Measurements from ENCODE around the gene ARFGAP1. TPM values are rescaled to one million over a fixed set of nuclear protein-coding genes. Genes with fewer than 3 reads are reported as not detected.

Gene ARFGAP1
- total RNA-seq, 1 donor from 2014 or later = 128 TPM

DNA sequence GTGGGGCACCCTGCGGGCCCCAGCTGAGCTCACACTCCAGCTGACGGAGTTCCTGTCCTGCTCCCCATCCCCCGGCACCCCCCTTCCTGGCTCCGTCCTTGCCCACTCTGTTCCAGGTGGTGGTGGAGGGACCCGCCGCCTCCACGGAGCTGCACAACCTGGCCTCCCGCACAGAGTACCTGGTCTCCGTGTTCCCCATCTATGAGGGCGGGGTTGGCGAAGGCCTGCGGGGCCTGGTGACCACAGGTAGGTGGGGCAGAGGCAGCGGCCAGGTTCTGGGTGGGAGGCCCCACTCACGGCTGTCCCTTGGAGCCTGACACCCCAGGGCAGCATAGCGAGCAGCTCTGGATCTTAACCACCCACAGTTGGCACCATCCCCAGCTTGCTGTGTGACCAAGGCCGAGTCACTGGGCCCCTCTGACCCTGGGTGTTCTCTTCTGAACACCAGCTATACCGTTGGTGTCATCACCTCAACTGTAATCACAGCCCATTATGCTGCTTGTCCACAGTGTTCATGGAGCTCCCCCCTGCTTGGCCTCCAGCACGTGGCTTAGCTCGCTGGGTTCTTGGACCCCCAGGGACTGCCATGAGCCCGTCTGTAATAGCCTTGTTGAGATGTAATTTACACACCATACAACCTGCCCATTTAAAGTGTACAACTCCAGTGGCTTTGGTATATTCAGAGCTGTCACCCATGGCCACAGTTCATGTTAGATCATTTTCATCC, 37.8 kb downstream of the ARFGAP1 start:
- TF ChIP-seq, protein P1, sequence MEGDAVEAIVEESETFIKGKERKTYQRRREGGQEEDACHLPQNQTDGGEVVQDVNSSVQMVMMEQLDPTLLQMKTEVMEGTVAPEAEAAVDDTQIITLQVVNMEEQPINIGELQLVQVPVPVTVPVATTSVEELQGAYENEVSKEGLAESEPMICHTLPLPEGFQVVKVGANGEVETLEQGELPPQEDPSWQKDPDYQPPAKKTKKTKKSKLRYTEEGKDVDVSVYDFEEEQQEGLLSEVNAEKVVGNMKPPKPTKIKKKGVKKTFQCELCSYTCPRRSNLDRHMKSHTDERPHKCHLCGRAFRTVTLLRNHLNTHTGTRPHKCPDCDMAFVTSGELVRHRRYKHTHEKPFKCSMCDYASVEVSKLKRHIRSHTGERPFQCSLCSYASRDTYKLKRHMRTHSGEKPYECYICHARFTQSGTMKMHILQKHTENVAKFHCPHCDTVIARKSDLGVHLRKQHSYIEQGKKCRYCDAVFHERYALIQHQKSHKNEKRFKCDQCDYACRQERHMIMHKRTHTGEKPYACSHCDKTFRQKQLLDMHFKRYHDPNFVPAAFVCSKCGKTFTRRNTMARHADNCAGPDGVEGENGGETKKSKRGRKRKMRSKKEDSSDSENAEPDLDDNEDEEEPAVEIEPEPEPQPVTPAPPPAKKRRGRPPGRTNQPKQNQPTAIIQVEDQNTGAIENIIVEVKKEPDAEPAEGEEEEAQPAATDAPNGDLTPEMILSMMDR (conservative IDR thresholded peaks at IDR 0.05) = no peak
- no peaks in the 10 kb centered on the region for H3K9me3 Mint-ChIP-seq
- no peak overlapping the region for H3K27ac Mint-ChIP-seq (ENCODE audit: unreplicated experiment)
- H3K36me3 Mint-ChIP-seq (ENCODE audit: low read depth) = no peaks in the 10 kb centered on the region
- DNase-seq (ENCODE audit: low read depth, low spot score) = no peak
- H3K4me3 Mint-ChIP-seq = no peak overlapping the region
- no peaks in the 10 kb centered on the region for H3K27me3 Mint-ChIP-seq (ENCODE audit: low read depth)
- peaks cover 4% of the 10 kb centered on the region for H3K4me1 Mint-ChIP-seq

DNA sequence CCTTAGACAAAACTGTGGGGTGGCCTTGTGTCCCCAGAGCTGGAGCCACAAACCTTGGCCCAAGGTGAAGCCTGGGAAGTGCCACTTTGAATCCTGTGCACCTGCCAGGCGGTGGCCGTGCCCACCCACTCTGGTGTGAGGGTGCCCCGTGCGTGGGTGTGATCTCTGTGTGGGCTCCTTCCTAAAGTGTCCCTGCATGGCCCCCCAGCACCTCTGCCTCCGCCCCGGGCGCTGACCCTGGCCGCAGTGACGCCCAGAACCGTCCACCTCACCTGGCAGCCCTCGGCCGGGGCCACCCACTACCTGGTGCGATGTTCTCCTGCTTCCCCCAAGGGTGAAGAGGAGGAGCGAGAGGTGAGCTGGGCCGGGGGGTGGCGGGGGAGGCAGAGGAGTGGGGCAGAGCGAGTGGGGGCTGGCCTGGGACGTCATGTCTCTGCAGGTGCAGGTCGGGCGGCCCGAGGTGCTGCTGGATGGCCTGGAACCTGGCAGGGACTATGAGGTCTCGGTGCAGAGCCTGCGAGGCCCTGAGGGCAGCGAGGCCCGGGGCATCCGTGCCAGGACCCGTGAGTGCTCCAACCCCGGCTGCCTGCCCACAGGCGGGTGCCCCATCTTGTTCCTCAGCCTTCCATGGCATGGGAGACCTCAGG, 38.7 kb downstream of the ARFGAP1 start:
- H3K4me3 Mint-ChIP-seq = no peak overlapping the region
- H3K27me3 Mint-ChIP-seq (ENCODE audit: low read depth) = no peaks in the 10 kb centered on the region
- no peaks in the 10 kb centered on the region for H3K9me3 Mint-ChIP-seq
- DNase-seq (ENCODE audit: low read depth, low spot score) = no peak
- H3K36me3 Mint-ChIP-seq (ENCODE audit: low read depth) = no peaks in the 10 kb centered on the region
- TF ChIP-seq, protein P1 (conservative IDR thresholded peaks at IDR 0.05) = no peak
- H3K4me1 Mint-ChIP-seq = peaks cover 4% of the 10 kb centered on the region
- H3K27ac Mint-ChIP-seq (ENCODE audit: unreplicated experiment) = no peak overlapping the region

DNA sequence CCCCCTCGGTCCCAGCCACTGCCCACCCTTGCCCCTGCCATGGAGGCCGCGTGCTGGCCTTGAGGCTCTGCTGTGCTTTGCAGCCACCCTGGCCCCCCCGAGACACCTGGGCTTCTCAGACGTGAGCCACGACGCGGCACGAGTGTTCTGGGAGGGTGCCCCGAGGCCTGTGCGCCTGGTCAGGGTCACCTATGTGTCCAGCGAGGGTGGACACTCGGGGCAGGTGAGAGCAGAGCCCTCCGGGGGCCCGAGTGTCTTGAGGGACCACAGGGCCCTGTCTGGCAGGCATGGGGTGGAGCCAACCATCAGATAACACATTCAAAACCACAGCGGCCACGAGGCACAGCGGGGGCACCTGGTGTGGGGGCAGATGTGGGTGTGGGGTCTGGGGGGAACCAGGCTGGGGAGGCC, 39.2 kb downstream of the ARFGAP1 start:
- H3K27me3 Mint-ChIP-seq (ENCODE audit: low read depth) = no peaks in the 10 kb centered on the region
- peaks cover 4% of the 10 kb centered on the region for H3K4me1 Mint-ChIP-seq
- H3K36me3 Mint-ChIP-seq (ENCODE audit: low read depth) = no peaks in the 10 kb centered on the region
- H3K4me3 Mint-ChIP-seq = no peak overlapping the region
- H3K27ac Mint-ChIP-seq (ENCODE audit: unreplicated experiment) = no peak overlapping the region
- H3K9me3 Mint-ChIP-seq = no peaks in the 10 kb centered on the region
- TF ChIP-seq, protein P1 (conservative IDR thresholded peaks at IDR 0.05) = no peak
- DNase-seq (ENCODE audit: low read depth, low spot score) = no peak

DNA sequence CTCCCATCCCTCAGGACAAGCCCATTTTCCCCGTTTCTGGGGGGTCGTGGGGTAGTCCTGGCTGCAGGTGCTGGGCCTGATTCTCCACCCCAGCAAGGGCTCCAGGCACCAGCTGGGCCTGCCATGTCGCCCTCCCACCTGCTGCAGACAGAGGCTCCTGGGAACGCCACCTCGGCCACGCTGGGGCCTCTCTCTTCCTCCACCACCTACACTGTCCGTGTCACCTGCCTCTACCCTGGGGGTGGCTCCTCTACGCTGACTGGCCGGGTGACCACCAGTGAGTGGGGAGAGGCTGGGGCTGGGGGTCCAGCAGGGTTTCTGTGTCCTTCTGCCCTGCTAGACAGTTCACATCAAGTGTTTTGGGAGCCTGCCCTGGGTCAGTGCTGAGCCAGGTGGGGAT, 39.7 kb downstream of the ARFGAP1 start:
- DNase-seq (ENCODE audit: low read depth, low spot score) = no peak
- no peaks in the 10 kb centered on the region for H3K27me3 Mint-ChIP-seq (ENCODE audit: low read depth)
- H3K4me1 Mint-ChIP-seq = peaks cover 4% of the 10 kb centered on the region
- no peak overlapping the region for H3K27ac Mint-ChIP-seq (ENCODE audit: unreplicated experiment)
- no peaks in the 10 kb centered on the region for H3K36me3 Mint-ChIP-seq (ENCODE audit: low read depth)
- TF ChIP-seq, protein P1 (conservative IDR thresholded peaks at IDR 0.05) = no peak
- H3K4me3 Mint-ChIP-seq = no peak overlapping the region
- H3K9me3 Mint-ChIP-seq = no peaks in the 10 kb centered on the region

GRCh38 chr20:63312690-63313348, 40.2 kb downstream of the ARFGAP1 start:
- H3K27ac Mint-ChIP-seq (ENCODE audit: unreplicated experiment) = no peak overlapping the region
- H3K4me1 Mint-ChIP-seq = peaks cover 4% of the 10 kb centered on the region
- no peak overlapping the region for H3K4me3 Mint-ChIP-seq
- DNase-seq (ENCODE audit: low read depth, low spot score) = no peak
- H3K9me3 Mint-ChIP-seq = no peaks in the 10 kb centered on the region
- H3K36me3 Mint-ChIP-seq (ENCODE audit: low read depth) = no peaks in the 10 kb centered on the region
- no peaks in the 10 kb centered on the region for H3K27me3 Mint-ChIP-seq (ENCODE audit: low read depth)
- TF ChIP-seq, protein P1 (conservative IDR thresholded peaks at IDR 0.05) = no peak
